Measurements from ENCODE around the gene NANS.
"Not testable (repeated sequence)": the region's sequence is repeated elsewhere in the genome, so short reads cannot be mapped to it uniquely, and the experiment has no call there.

NANS gene

DNA sequence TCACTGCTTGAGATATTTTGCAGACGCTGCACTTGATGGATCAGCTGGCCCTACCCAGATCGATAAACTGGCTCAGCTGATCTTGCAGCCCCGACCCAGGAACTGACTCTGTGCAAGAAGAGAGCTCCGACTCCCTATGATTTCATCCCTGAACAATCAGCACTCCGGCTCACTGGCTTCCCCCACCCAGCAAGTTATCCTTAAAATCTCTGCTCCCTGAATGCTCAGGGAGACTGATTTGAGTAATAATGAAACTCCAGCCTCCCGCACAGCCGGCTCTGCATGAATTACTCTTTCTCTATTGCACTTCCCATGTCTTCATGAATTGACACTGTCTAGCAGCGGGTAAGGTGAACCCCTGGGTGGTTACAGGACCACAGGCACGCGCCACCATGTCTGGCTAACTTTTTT lies 16.9 kb upstream of the NANS start:
- DNase-seq, result no peak

DNA sequence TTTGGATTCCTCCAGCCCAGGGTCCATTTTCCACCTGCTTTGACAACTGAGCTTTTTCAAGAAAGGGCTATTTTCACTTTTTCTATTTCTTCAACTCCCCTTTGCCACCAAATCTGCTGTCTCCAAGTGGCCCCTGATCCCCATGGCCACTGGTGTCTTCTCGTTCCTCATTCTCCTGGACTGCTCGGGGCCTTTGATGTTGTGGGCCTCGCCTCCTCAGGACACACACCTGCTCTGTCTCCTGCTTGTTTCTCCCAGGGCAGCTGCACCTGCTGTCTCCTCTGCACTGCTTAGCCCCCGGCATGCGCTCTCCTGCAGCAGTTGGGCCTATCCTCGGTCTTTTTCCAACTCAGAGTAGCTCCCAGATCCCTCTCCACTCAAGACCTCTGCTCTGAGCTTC lies 16.3 kb upstream of the NANS start:
- no peak for DNase-seq

DNA sequence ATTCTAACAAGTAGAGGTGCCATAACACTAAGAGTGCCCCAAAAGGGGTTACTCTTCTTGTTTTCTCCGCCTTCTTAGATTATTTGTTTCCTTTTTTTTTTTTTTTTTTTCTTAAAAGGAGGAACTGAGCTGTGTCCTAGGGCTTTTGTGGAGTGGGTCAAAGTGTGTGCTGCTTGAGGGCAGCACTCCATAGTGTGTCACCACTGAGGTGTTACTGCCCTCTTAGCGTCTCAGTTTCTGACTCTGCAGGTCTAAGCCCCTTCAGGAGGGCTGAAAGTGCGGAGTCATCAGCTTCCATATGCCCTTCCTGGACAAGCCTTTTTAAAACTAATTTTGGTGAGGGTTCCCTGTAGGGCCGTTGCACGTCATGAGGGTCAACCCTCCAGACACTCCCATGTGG lies 12.6 kb upstream of the NANS start:
- DNase-seq, result no peak

DNA sequence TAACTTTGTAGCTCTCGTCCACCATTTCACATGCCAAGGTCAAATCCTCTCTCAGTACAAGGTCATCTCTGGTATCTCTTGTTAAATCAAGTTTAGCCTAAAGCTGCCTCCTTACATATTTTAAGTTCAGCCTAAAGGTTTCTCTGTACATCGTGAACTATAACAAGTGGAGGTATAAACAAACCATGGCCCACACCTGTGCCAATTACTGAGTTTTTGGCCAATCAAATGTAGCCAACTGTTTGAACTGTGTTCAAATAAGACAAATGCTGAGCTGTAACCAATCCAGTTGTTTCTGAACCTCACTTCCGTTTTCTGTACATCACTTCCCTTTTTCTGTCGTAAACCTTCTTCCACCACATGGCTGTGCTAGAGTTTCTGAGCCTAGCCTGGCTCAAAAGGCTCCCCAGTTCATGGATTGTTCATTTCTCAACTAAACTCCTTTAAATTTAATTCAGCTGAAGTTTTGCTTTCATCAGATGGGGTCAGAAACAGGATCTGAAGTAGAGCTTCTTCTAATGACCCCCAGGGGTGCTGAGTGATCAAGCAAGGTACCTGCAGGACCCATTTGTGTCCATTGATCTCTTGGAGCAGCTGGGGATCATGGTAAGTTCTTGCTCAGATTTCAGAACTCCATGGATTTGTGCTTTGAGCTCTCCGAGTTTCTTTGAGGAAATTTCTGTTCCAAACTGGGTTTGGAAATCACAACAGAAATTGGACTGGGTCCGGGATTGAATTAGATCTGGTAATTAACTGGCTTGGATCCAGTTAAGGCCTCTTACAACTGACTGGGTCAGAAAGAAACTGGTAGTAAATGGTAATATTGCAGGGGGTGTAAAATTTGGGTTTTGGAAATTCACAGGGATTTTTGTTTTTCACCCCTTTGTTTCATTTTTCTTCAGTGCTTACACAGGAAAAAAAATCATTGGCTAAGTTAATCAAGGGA lies 11.0 kb upstream of the NANS start:
- no peak for DNase-seq

DNA sequence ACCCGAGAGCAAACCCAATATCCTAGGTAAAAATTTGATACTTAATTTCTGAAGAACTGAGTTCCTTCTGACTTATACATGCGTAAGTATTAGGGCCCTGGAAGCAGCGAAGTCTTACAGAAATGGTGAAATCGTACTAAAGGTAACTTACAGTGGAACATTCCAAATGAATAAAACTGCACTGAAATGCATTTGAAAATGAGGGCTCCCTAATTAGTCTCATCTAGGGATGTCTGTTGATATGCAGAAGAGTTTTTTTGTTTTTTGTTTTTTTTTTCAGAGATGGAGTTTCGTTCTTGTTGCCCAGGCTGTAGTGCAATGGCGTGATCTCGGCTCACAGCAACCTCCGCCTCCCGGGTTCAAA lies 10.4 kb upstream of the NANS start:
- DNase-seq, result no peak

DNA sequence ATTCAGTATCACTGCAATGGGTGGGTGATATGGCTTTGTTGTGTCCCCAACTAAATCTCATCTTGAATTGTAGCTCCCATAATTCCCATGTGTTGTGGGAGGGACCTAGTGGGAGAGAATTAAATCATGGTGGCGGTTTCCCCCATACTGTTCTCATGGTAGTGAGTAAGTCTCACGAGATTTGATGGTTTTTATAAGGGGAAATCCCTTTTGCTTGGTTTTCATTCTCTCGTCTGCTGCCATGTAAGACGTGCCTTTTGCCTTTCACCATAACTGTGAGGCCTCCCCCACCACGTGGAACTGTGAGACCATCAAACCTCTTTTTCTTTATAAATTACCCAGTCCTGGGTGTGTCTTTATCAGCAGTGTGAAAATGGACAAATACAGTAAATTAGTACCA lies 9.5 kb upstream of the NANS start:
- DNase-seq, result no peak

DNA sequence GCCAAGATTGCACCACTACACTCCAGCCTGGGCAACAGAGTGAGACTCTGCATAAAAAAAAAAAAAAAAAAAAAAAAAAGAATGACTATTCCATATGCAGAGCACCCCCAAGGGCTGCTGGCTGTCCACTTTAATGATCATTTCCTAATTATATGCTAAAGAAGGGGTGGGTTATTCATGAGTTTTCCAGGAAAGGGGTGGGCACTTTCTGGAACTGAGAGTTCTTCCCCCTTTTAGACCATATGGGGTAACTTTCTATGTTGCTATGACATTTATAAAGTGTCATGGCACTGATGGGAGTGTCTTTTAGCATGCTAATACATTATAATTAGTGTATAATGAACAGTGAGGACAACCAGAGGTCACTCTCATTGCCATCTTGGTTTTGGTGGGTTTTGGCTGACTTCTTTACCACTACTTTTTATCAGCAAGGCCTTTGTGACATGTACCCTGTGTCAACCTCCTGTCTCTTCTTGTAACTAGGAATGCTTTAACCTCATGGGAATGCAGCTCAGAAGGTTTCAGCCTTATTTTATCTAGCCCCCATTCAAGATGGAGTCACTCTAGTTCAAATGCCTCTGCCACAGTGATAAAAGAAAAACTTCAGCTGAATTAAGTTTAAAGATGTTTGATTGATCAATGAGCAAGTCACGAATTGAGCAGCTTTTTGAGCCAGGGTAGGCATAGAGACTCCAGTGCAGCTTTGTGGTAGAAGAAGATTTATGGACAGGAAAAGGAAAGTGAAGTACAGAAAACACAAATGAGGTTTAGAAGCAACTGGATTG lies 7.1 kb upstream of the NANS start:
- DNase-seq, result no peak

DNA sequence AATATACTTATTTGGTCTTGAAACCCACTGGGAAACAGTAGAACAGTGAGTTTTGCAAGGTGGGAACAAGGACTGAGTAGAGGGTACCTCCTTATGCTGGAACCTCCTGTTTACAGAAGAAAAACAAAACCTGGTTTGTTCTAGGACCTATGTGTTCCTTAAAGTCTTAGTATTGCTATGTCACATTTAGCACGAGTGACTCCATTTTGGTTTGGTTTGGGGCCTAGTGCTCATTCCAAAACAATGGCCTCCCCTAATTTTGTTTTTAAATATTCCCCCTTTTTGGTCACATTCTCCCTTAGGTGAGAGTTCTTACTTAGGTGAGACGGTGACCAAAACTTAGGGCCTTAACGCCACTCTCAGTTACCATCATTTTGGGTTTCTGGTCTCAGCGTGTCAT lies 6.2 kb upstream of the NANS start:
- no peak for DNase-seq

DNA sequence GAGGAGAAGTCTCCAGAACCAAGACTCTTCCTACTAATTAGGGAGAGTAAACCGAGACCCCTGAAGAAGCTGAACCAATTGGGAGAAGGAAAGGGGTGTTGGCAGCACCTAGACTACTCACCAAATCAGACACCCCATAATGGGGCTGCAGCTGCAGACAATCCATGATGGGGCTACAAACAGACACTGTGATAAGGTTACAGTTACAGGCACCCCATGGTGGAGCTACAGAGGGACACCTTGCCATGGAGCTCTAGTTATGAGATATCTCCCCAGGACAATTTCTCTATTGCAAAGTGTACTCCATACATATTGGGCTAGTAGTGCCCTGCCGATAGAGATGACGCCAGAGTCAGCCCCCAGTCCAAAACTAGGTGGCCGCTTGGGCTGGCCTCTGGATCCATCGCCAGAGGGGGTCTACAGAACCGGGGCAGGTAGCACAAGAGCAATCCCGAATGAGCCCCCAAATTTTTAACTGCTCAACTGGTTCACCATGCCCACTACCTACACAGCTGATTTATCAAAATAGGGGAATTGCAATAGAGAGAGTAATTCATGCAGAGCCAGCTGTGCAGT lies 2.1 kb upstream of the NANS start:
- DNase-seq, result no peak

DNA sequence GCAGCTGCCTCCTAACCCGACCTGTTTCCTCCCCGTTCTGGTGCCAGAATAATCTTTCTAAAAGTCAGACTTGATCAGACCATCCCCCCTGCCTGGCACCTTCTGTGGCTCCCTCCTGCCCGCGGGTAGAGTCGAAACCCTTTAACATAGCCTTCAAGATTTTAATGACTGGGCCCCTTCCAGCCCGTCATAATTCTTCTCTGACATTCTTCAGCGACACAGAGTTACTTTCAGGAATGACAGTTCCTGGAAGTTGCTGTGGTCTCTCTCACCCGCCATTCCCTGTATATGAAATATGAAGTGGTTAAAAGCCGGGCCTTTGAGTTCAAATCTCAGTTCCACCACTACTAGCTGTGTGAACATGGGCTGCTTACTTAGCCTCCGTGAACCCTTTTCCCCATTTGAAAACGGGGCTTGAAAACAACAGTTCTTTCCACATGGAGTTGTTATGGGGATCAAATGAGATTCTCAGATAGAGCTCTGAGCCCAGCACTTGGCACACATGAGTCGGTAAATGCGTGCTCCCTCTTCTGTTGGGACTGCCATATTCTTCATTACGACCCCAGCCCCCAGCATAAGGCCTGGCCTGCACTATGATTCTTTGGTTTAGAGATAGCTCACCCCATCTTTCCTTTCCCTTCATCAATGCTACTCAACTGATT lies 737 bp downstream of the NANS start:
- no peak for DNase-seq

DNA sequence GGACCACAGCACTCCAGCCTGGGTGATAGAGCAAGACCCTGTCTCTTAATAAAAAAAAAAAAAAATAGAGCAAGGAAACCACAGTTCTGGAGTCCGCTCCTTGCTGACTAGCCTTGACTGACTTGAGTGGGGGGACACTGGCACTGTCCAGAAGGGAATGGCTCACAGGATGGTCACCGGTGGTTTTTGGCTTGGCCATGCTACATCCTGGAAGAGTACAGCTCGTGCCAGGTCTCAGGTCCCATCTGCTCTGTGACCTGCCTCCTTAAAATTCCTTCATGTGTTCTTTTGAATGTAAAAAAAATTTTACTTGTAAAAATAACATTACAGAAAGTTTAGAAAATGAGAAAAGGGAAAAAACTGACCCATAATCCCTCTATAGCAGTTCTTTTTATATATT lies 5.6 kb downstream of the NANS start:
- DNase-seq, result no peak

DNA sequence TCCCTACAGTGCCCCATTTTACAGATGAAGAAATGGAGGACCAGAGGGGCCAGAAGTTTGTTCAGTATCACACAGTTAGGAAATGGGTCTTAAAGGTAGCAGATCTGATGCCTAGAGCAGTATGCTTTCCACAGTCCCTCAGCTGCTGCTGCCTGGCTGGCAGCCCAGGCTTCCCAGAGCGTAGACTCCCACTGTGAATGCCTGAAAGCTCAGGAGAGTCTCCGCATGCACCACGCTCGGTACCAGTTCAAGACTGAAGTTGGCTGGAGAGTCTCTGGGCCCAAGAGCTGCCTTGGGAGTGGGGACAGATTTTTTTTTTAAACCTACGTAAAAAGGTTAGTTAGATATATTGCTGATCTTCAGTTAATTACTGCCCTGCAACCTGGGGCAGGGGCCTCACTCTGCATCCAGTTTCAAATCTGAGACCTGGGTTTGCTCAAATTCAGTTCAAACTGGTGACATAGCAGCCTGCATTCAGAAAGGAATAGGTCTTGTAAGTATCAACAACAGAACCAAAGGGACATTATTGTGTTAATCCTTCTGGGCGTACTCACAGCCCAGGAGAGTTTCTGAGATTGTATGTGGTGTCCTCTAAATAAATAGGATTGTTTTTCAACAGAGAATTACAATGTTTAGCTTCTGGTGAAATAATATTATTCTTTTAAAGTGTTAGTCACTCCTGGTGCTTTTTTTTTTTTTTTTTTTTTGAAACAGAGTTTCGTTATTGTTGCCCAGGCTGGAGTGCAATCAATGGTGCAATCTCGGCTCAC lies 8.3 kb downstream of the NANS start:
- no peak for DNase-seq

DNA sequence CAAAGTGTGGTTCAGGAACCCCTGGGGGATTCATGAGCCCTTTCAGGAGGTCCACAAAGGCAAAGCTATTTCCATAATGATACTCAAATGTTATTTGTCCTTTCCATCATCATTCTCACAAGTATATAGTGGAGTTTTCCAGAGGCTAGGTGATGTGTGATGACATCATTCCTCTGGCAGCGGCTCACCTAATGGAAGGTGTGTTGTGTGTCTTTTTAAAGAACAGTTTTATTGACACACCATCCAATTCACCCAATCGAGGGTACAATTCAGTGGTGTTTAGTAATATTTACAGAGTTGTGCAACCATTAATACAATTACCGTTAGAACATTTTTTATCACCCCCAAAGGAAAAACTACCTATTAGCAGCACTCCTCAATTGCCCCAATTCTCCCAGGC lies 9.7 kb downstream of the NANS start:
- DNase-seq, result no peak

DNA sequence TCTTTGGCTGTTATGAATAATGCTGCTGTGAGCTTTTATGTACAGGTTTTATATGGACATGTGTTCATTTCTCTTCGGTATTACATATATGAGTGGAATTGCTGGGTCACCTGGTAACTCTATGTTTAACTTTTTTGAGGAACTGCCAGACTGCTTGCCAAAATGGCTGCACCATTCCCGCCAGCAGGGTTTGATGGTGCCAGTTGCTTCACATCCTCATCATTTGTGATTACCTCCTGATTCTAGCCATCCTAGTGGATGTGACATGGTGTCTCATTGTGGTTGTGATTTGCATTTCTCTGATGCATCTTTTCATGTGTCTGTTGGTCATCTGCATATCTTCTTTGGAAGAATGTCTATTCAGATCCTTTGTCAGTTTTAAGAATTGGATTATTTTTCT lies 10.7 kb downstream of the NANS start:
- no peak for DNase-seq

DNA sequence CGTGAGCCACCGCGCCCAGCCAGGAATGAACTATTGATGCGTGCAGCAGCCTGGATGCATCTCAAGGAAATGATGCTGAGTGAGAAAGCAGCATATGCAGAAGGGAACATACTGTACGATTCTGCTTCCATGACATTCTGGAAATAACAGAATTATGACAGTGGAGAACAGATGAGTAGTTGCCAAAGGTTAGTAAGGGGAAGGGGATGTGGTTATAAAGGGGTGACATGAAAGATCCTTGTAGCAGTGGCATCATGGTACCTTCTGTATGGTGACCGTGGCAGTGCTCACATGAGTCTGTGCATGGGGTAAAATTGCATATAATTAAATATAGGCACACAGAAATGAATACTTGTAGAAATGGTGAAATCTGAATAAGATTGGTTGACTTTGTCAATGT lies 13.0 kb downstream of the NANS start:
- DNase-seq, result no peak

DNA sequence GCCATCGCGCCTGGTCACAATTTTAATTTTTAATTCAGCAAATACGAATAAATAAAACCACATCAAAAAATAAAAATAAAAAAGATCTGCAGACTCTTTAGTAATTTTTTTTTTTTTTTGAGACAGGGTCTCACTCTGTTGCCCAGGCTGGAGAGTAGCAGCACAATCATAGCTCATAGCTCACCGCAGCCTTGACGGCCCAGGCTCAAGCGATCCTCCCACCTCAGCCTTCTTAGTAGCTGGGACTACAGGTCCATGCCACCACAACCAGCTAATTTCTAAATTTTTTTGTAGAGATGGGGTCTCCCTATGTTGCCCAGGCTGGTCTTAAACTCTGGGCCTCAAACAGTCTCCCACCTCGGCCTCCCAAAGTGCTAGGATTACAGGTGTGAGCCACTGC lies 14.2 kb downstream of the NANS start:
- DNase-seq, result no peak

DNA sequence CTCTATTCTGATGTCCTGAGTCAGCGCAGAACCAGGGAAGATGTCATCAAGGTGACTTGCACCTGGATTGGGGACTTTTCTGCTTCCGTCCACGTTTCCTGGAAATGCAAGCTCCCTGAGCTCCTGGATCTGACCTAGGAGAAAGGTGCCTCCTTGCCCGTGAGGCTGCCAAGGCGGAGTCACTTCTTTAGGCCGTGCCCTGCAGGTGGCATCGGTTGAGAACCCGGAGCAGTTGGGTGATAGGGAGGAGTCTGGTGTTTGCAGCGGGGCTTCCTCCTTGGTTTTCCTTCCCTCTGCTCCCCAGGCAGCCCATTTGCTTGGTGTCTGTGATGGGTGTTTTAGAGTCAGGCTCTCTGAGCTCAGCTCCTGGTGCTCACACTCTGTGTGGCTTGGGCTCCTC lies 15.2 kb downstream of the NANS start:
- no peak for DNase-seq

DNA sequence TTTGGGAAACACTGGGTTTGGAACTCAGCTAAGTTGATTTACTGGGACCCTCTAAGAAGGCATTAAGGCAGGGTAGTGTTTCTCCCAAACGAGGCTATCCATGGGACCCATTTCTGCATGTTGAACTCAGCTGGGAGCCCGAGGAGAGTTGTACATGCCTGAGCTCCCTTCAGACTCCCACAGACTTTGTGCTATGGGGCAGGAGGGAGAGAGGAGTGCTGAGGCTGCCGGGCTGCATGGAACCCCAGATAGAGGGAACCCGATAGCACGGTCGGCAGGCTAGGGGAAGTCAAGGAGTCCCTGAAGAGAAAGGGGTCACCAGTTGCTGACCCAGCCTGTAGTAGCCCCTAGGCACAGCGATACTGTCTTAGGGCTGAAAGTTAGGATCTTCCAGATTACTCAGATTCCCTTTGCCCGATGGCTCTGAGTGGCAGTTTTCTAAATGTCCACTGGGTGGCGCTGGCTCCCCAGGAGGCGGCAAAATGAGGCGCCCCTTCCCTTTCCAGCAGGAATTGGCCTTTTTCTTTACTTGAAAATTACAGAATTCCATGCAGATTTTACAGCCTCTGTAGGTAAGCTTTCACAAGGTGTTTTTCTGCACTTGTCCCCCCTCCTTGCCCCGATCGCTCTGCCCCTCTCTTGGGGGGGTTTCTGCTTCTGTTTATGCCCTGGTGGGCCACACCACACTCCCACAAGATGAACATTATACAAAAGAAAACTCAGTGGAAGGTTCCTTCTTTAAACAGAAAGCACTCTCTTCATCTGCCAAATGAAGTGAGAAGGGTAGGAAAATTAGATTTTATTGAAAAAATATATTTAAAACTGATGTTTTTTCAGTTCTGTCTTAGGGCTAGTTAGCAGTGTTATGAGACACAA lies 17.8 kb downstream of the NANS start:
- peak; percentile 54 for DNase-seq

DNA sequence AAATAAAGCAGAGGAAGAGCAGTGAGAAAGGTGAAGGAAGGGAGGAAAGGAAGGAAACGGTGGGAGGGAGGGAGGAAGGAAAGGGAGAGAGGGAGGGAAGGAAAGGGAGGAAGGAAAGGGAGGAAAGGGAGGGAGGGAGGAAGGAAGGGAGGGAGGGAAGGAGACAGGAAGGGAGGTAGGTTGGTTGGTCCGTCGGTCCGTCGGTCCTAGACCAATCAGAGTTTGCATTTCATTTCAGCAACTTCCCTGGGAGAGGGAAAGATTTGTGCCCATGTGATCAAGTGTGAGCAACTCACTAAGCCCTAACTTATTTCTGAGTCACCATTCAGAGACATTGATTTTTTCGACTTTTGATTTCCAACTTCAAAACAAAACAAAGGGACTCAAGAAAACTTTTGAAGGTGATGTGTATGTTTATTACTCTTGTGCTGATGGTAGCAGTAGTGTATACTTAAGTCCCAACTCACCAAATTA lies 18.8 kb downstream of the NANS start:
- DNase-seq, result no peak

DNA sequence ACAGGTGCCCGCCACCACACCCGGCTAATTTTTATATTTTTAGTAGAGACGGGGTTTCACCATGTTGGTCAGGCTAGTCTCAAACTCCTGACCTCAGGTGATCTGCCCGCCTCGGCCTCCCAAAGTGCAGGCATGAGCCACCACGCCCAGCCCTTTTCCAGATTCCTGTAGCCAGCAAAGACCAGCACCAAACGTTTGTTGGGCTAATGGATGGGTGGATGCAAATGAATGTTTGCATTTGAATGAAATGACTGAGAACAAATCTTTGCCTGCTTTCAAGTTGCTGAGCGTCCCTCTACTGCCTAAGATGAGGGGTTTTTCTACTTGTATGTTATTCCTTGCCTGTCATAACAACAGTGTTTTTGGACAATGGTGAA lies 20.0 kb downstream of the NANS start:
- not testable (repeated sequence) for DNase-seq

DNA sequence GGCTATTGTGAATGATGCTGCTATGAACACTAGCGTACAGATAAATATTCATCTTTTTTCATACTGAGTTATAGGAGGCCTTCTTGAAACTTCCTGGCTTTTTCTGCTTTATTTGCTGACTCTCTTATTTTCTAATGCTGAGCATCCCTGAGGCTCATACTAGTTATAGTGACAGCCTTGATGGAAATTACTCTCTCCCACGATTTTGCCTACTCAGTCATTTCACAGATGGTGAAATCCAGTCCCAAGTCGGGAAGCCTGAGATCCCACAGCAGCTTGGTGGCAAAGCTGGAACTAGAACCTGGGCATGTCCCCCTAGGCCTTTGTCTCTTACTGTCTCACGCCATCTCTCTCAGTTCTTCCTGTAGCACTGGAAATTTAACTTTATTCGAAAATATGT lies 22.4 kb downstream of the NANS start:
- DNase-seq, result no peak
